Tibial artery (tissue), 4 donors: Measurements from ENCODE around the gene SSTR5.
A peak's percentile ranks its signal among the peaks of the same experiment; 100 is the strongest.

Experiments used
- DNase-seq, 2 donors: peaks; one replicate each; pipeline ENCODE4 v3.0.0-alpha.2; 2019
- H3K27ac ChIP-seq, 2 donors: fragments of 200-600 bp; sonication (generic) in 1 of 2; 1 replicate in 1 of 2; 2 replicates in 1 of 2; pipeline ENCODE4 v1.5.1; 2018 to 2019; ENCODE audit warnings: mild to moderate bottlenecking in 1 of 2
- H3K27me3 ChIP-seq, 2 donors: fragments of 200-600 bp; sonication (generic) in 1 of 2; one replicate each; pipeline versions ENCODE4 v1.5.1 to v1.6.0; 2016 to 2019
- H3K36me3 ChIP-seq, 3 donors: fragments of 200-600 bp; sonication (generic) in 2 of 3; one replicate each; pipeline ENCODE4 v1.5.1; 2016 to 2019; ENCODE audit warnings: mild to moderate bottlenecking in 2 of 3
- H3K4me1 ChIP-seq, 4 donors: fragments of 200-600 bp; sonication (generic) in 2 of 4; 1 replicate in 3 of 4; 2 replicates in 1 of 4; pipeline ENCODE4 v1.5.1; 2016 to 2019
- H3K4me3 ChIP-seq, 2 donors: fragments of 200-600 bp; sonication (generic) in 1 of 2; 1 replicate in 1 of 2; 2 replicates in 1 of 2; pipeline ENCODE4 v1.5.1; 2018 to 2019; ENCODE audit warnings: mild to moderate bottlenecking in 2 of 2
- H3K9me3 ChIP-seq, 3 donors: fragments of 200-600 bp; sonication (generic) in 1 of 3; one replicate each; pipeline ENCODE4 v1.5.1; 2016 to 2019
- intact Hi-C: fragments of 100-400 bp; cut with DNase I; formaldehyde crosslinking; loops from one replicate; pipeline ENCODE4 v1.15.0; 2023; ENCODE audit warnings: low total_unique reads
- TF ChIP-seq, protein P1 (sequence below), 2 experiments: fragments of 200-600 bp in 1 of 2; fragments of 450-650 bp in 1 of 2; IDR thresholded peaks; one replicate each; pipeline ENCODE4 v1.5.1; 2017 to 2019; ENCODE audit warnings: antibody characterized with exemption in 2 of 2, mild to moderate bottlenecking in 1 of 2, moderate library complexity in 1 of 2

Gene SSTR5

GRCh38 chr16:1076801-1077576 lies 4.4 kb downstream of the SSTR5 start:
- Histone ChIP-seq H3K27ac (no peak overlapping the region), H3K9me3 (no peaks in the 10 kb centered on the region), H3K27me3 (peaks cover 0 to 88% of the 10 kb centered on the region in 2 donors), H3K4me1 (peaks cover 0 to 70% (median 50%) of the 10 kb centered on the region in 4 donors), H3K36me3 (no peaks in the 10 kb centered on the region), H3K4me3 (no peak overlapping the region)
- TF ChIP-seq, protein P1, sequence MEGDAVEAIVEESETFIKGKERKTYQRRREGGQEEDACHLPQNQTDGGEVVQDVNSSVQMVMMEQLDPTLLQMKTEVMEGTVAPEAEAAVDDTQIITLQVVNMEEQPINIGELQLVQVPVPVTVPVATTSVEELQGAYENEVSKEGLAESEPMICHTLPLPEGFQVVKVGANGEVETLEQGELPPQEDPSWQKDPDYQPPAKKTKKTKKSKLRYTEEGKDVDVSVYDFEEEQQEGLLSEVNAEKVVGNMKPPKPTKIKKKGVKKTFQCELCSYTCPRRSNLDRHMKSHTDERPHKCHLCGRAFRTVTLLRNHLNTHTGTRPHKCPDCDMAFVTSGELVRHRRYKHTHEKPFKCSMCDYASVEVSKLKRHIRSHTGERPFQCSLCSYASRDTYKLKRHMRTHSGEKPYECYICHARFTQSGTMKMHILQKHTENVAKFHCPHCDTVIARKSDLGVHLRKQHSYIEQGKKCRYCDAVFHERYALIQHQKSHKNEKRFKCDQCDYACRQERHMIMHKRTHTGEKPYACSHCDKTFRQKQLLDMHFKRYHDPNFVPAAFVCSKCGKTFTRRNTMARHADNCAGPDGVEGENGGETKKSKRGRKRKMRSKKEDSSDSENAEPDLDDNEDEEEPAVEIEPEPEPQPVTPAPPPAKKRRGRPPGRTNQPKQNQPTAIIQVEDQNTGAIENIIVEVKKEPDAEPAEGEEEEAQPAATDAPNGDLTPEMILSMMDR (IDR thresholded peaks at IDR 0.05), result no peak
- intact Hi-C loops, result no loop called here
- DNase-seq, result no peak

- H3K4me1 ChIP-seq, result peaks cover 0 to 76% (median 56%) of the 10 kb centered on the region in 4 donors
- intact Hi-C loops, result no loop called here
- peak overlapping the region; percentile 5 to 33 for H3K4me3 ChIP-seq
- TF ChIP-seq, protein P1 (IDR thresholded peaks at IDR 0.05), result no peak
- H3K27me3 ChIP-seq, result peaks cover 4 to 88% of the 10 kb centered on the region in 2 donors
- H3K36me3 ChIP-seq, result no peaks in the 10 kb centered on the region
- peak overlapping the region in 1 of 2 donors; percentile 3 for H3K27ac ChIP-seq
- no peak for DNase-seq
- H3K9me3 ChIP-seq, result no peaks in the 10 kb centered on the region
Measured at GRCh38 chr16:1077877-1078578, 5.5 kb downstream of the SSTR5 start.

DNA sequence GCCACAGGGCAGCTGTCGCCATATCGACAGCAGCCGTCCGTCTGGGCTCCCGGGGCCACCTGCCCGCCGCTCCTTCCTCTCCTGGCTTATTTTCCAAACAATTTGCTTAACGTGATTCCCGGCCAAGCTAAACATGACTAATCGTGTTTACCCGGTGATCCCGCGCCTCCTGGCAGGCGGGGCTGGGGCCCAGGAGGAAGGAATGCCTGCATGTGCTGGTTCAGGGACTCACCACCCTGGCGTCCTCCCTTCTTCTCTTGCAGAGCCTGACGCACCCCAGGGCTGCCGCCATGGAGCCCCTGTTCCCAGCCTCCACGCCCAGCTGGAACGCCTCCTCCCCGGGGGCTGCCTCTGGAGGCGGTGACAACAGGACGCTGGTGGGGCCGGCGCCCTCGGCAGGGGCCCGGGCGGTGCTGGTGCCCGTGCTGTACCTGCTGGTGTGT lies 6.1 kb downstream of the SSTR5 start:
- DNase-seq, result peak; percentile 65 to 93
- Histone ChIP-seq H3K4me1 (peaks cover 0 to 77% (median 58%) of the 10 kb centered on the region in 4 donors), H3K27me3 (peaks cover 4 to 88% of the 10 kb centered on the region in 2 donors), H3K9me3 (peaks cover 0 to 3% (median 0%) of the 10 kb centered on the region in 3 donors), H3K4me3 (peak overlapping the region; percentile 5 to 33), H3K27ac (peak overlapping the region; percentile 14 to 36), H3K36me3 (no peaks in the 10 kb centered on the region)
- intact Hi-C loops, result no loop called here
- TF ChIP-seq, protein P1 (IDR thresholded peaks at IDR 0.05), result no peak

- Histone ChIP-seq H3K4me1 (peaks cover 0 to 77% (median 58%) of the 10 kb centered on the region in 4 donors), H3K27me3 (peaks cover 4 to 87% of the 10 kb centered on the region in 2 donors), H3K9me3 (peaks cover 0 to 10% (median 4%) of the 10 kb centered on the region in 3 donors), H3K36me3 (no peaks in the 10 kb centered on the region), H3K4me3 (no peak overlapping the region), H3K27ac (peak overlapping the region in 1 of 2 donors; percentile 36)
- DNase-seq, result no peak
- TF ChIP-seq, protein P1 (IDR thresholded peaks at IDR 0.05), result no peak
- intact Hi-C loops, result no loop called here
Measured at GRCh38 chr16:1079341-1079740, 6.8 kb downstream of the SSTR5 start.

- Histone ChIP-seq H3K27me3 (peaks cover 4 to 86% of the 10 kb centered on the region in 2 donors), H3K4me1 (peaks cover 0 to 77% (median 58%) of the 10 kb centered on the region in 4 donors), H3K27ac (no peak overlapping the region), H3K36me3 (no peaks in the 10 kb centered on the region), H3K9me3 (peaks cover 3 to 16% (median 10%) of the 10 kb centered on the region in 3 donors), H3K4me3 (no peak overlapping the region)
- TF ChIP-seq, protein P1 (IDR thresholded peaks at IDR 0.05), result no peak
- intact Hi-C loops, result no loop called here
- DNase-seq, result no peak
Measured at GRCh38 chr16:1079786-1080525, 7.4 kb downstream of the SSTR5 start.
